PFSK-1 (cell line): ENCODE data around the gene OFD1.

Experiments used
- FOXP2 ChIP-seq: optimal IDR thresholded peaks from 2 replicates; pipeline ENCODE3; 2011; ENCODE audit warnings: borderline replicate concordance, control low read depth, inconsistent platforms; ENCODE audit not compliant: insufficient read depth; ENCODE audit errors: extremely low read length, extremely low read depth
- POLR2AphosphoS5 ChIP-seq: IDR thresholded peaks from 2 replicates; pipeline ENCODE4 v1.6.1; 2012; ENCODE audit warnings: low read depth, mild to moderate bottlenecking, control low read depth, low read length, moderate library complexity
- SIN3A ChIP-seq: IDR thresholded peaks from 2 replicates; pipeline ENCODE4 v1.6.1; 2012; ENCODE audit warnings: mild to moderate bottlenecking, low read length, moderate library complexity, borderline replicate concordance; ENCODE audit not compliant: insufficient read depth
- TAF1 ChIP-seq: IDR thresholded peaks from 2 replicates; pipeline ENCODE4 v1.6.1; 2012; ENCODE audit warnings: low read length, control low read depth, borderline replicate concordance; ENCODE audit not compliant: insufficient read depth
- TF ChIP-seq, protein P1 (sequence below), 2 experiments: IDR thresholded peaks; 2 replicates each; pipeline versions ENCODE4 v1.6.1 to v1.8.0; 2011 to 2012; ENCODE audit warnings: low read depth in 2 of 2, low read length in 2 of 2, control low read depth in 1 of 2, inconsistent platforms in 1 of 2, mild to moderate bottlenecking in 1 of 2, moderate library complexity in 1 of 2; ENCODE audit not compliant: insufficient read depth in 1 of 2

Gene OFD1

DNA sequence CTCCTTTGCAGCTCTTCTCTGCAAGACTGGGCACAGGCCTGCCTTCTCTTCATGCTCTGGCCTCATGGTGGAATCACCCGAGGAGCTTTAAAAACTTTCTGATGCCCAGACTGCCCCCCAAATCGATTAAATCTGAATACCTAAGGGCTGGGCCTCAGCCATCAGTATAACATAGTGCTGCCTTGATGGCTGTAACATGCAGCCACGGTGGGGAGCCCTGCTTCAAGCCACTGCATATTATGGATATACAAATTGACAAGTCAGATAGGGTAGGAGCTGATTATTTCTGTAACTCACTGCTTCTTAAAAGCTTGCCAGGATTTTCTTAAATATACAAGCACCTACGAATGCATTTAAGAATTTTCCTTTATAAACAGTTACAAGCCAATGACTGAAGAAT lies 41.8 kb downstream of the OFD1 start:
- TF ChIP-seq FOXP2 (no peak), POLR2AphosphoS5 (no peak), TAF1 (no peak), SIN3A (no peak)
- TF ChIP-seq, protein P1, sequence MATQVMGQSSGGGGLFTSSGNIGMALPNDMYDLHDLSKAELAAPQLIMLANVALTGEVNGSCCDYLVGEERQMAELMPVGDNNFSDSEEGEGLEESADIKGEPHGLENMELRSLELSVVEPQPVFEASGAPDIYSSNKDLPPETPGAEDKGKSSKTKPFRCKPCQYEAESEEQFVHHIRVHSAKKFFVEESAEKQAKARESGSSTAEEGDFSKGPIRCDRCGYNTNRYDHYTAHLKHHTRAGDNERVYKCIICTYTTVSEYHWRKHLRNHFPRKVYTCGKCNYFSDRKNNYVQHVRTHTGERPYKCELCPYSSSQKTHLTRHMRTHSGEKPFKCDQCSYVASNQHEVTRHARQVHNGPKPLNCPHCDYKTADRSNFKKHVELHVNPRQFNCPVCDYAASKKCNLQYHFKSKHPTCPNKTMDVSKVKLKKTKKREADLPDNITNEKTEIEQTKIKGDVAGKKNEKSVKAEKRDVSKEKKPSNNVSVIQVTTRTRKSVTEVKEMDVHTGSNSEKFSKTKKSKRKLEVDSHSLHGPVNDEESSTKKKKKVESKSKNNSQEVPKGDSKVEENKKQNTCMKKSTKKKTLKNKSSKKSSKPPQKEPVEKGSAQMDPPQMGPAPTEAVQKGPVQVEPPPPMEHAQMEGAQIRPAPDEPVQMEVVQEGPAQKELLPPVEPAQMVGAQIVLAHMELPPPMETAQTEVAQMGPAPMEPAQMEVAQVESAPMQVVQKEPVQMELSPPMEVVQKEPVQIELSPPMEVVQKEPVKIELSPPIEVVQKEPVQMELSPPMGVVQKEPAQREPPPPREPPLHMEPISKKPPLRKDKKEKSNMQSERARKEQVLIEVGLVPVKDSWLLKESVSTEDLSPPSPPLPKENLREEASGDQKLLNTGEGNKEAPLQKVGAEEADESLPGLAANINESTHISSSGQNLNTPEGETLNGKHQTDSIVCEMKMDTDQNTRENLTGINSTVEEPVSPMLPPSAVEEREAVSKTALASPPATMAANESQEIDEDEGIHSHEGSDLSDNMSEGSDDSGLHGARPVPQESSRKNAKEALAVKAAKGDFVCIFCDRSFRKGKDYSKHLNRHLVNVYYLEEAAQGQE (IDR thresholded peaks at IDR 0.05; ENCODE audit: insufficient read depth in 1 of 2, low read depth in 2 of 2, low read length in 2 of 2), result no peak

DNA sequence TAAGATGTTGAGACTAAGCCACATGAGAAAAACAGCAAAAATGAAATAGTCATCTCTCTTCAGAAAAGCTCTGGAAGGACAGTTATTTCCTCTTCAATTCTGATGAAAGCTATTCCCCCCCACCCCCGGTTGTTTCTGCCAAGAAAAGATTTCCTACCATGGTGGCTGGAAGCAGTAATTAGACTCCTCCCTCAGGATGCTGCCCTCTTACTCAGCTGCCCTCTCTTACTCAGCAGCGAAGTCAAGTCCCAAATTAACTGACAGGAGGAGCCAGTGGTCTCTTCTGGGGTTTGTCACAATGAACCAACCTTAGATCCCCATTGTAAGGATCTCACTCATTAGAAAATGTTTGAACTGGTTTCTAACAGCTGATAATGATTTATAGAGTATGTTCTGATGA lies 44.4 kb downstream of the OFD1 start:
- TF ChIP-seq FOXP2 (no peak), SIN3A (no peak), TAF1 (no peak), POLR2AphosphoS5 (no peak)
- TF ChIP-seq, protein P1 (IDR thresholded peaks at IDR 0.05; ENCODE audit: insufficient read depth in 1 of 2, low read depth in 2 of 2, low read length in 2 of 2), result no peak

DNA sequence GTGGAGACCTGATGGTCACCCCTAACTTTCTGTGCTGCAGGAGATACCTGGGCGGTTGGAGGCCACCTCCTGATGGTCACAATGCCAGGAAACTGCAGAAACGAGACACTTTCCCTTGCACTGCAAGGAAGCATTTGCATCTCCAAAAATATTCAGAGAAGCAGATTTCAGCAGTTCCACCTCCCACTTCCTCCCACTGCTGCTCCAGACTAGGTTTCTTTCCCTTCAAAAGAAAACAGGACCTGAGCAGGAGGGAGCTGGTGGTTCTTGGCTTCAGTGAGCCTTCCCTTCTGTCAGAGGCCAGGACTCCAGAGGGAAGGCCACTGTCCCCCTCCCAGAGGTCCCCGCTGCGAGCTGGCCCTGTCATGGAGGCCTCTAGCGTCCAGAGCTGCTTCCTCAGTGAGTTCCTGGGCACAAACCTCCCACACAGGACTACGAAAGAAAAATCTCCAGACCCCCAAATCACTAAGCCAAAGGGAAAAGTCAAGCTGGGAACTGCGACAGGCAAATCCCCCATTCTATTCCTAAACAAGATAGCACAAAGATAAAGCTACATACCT lies 46.4 kb downstream of the OFD1 start:
- TF ChIP-seq SIN3A (no peak), POLR2AphosphoS5 (no peak), FOXP2 (no peak), TAF1 (no peak)
- TF ChIP-seq, protein P1 (IDR thresholded peaks at IDR 0.05; ENCODE audit: insufficient read depth in 1 of 2, low read depth in 2 of 2, low read length in 2 of 2), result no peak

DNA sequence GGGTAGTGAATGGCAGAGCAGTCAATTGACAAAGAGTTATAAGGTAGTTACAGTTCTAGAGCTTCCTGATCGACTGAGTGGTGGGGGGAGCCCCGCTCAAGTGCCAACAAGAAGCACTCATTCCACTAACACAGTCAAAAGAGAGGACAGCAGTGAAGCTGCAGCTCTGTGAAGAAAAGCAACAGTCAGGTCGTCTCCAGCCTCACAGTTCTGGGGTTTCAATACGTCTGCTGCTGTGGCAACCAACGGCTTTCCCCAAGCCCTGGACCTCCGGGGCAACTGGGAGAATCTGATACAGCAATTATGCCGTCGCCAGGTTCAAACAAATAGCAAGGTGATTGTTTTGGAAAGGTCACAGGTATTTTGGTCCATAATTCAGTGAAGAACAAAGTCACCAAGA lies 51.5 kb downstream of the OFD1 start:
- TF ChIP-seq POLR2AphosphoS5 (no peak), SIN3A (no peak), FOXP2 (no peak), TAF1 (no peak)
- TF ChIP-seq, protein P1 (IDR thresholded peaks at IDR 0.05; ENCODE audit: insufficient read depth in 1 of 2, low read depth in 2 of 2, low read length in 2 of 2), result no peak

DNA sequence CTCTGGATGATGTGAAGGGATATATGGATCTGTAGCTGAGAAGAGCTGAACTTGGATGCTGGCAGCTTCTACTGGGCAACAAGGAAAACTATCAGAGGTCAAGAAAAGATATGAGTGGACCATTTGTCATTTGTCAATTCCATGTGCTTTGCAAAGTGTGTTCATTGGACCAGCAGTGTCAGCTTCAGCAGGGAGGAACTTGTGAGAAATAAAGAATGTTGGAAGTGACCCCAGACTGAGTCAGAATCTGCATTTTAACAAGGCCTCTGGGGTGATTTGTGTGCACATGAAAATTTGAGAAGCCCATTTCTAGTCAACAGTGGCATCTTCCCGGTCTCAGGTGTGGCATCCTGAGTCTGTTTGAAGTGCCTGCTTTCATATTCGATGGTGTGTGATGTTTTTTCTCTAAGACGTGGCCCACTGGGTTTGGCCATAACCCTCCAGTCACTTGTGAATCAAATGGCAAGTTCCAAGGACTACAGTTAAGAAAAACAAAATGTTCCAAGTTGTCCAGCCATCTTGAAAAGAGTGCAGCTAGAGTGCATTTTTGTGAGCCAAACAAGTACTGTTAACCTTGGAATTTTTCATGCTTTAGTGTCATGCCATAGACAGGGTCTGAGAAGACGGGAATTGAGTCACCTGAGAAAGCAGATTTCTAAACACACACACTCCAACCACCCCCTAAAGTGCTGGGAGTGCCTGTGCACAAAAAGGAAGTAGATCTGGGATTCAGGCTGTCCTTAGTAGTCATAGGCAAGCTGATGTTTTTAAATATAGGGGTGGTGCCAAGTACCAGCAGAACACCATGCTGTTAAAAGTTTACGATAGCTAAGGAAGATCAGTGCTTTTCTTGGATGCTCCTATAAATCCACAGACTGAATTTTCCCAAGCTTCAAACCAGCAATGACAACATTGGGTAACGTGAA lies 55.9 kb downstream of the OFD1 start:
- no peak for TF ChIP-seq TAF1
- TF ChIP-seq, protein P1 (IDR thresholded peaks at IDR 0.05; ENCODE audit: insufficient read depth in 1 of 2, low read depth in 2 of 2, low read length in 2 of 2), result no peak
- no peak for TF ChIP-seq FOXP2
- TF ChIP-seq SIN3A, result no peak
- no peak for TF ChIP-seq POLR2AphosphoS5
